ENCODE data around the gene KCTD1.

The KCTD1 gene

DNA sequence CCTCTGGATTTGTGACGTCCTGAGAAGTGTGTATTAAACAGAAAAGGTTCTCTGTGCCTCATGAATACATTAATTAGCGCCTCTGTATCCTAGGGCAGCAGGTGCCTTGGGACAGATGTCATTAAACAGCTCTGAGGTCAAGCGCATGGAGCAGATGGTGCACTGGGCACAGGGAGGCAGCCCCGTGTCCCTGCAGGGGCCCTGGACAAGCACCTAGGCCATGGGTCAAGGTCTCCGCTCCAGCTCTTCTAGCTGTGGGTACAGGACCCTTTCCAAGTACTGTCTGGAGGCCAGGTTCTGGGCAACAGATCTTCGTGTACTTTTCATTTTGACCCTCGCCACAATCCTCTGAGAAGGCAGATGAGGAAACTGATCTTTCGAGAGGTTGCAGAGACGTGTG is 126.4 kb downstream of the KCTD1 start:
- TF ChIP-seq, protein P1, sequence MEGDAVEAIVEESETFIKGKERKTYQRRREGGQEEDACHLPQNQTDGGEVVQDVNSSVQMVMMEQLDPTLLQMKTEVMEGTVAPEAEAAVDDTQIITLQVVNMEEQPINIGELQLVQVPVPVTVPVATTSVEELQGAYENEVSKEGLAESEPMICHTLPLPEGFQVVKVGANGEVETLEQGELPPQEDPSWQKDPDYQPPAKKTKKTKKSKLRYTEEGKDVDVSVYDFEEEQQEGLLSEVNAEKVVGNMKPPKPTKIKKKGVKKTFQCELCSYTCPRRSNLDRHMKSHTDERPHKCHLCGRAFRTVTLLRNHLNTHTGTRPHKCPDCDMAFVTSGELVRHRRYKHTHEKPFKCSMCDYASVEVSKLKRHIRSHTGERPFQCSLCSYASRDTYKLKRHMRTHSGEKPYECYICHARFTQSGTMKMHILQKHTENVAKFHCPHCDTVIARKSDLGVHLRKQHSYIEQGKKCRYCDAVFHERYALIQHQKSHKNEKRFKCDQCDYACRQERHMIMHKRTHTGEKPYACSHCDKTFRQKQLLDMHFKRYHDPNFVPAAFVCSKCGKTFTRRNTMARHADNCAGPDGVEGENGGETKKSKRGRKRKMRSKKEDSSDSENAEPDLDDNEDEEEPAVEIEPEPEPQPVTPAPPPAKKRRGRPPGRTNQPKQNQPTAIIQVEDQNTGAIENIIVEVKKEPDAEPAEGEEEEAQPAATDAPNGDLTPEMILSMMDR (IDR thresholded peaks at IDR 0.05; ENCODE audit: low read depth, low read length, missing control alignments), result no peak
- no peak for DNase-seq (ENCODE audit: low read depth)
- no peak overlapping the region for H3K4me3 ChIP-seq (ENCODE audit: low read depth, low read length)

DNA sequence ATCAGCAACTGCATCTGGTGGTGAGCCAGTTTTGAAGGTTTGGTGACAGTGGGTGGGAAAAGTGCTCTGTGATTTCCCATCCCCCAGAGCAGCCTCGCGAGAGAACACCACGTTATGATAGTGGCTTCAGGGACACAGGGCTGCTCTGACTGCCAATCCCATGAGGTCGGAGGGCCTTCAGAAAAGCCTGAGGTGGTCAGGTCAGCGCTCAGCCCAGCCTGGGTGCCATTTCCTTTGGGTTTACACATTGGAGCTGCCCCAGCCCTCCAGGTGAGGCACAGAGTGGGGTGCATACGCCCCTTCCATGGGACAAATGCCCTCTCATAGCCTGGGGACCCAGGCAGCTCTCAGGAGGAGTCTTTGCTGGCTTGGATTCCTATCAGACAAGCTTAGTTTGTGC is 126.8 kb downstream of the KCTD1 start:
- no peak for DNase-seq (ENCODE audit: low read depth)
- H3K4me3 ChIP-seq (ENCODE audit: low read depth, low read length), result no peak overlapping the region
- TF ChIP-seq, protein P1 (IDR thresholded peaks at IDR 0.05; ENCODE audit: low read depth, low read length, missing control alignments), result no peak

DNA sequence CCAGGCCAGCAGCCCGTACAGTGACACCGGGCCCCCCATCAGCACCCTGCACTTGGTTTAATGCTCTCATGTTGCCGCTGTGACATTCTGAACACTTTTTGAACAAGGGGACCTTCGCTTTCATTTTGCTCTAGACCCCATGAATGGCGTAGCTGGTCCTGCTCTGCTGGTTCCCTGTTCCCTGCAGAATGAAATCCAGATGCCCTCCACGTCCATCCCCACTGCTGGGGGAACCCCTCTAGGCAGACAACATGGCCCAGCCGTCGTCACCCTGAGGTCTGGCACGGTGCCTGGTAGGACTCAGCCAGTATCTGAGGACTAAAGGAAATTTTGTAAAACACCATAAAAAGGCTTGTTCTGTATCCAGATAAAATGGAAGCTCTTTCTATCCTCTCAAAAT is 128.6 kb downstream of the KCTD1 start:
- TF ChIP-seq, protein P1 (IDR thresholded peaks at IDR 0.05; ENCODE audit: low read depth, low read length, missing control alignments), result no peak
- H3K4me3 ChIP-seq (ENCODE audit: low read depth, low read length), result no peak overlapping the region
- DNase-seq (ENCODE audit: low read depth), result no peak

DNA sequence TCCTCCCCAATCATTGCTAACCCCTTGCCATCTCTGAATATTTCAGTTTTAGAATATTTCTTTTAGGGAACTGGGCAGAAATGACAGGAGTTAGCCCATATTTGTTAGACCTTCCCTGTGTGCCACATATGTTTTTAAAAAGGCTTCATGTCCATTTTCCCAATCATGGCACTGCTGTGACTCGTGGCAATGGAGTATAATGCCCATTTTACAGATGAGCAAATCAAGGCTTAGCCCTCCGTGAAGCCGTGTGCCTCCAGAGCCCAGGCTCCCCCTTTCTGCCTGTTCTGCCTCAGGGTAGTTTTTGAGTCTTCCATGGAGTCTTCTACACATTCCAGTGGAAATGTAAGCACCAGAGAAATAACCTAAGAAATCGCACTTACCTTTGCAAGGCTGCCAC is 130.1 kb downstream of the KCTD1 start:
- TF ChIP-seq, protein P1 (IDR thresholded peaks at IDR 0.05; ENCODE audit: low read depth, low read length, missing control alignments), result no peak
- H3K4me3 ChIP-seq (ENCODE audit: low read depth, low read length), result no peak overlapping the region
- DNase-seq (ENCODE audit: low read depth), result no peak

DNA sequence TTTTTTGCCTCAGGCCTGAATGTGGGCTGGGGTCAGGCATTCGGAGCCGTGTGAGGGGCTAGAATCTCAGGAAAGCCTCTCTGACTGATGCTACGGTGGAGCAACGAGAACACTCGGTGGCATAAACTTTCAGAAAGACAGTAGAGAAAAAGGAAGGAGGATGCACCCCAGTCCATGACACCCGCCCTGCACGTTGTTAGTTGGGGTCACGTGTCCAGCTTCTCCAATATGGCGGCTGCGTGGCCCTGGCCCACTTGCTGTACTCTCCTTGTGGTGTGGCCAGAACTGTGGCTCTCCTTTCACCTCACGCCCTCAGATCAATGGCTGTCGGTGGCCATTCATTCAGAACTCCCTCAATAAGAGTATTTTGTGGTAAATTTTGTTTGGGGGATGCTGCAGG is 131.2 kb downstream of the KCTD1 start:
- H3K4me3 ChIP-seq (ENCODE audit: low read depth, low read length), result no peak overlapping the region
- TF ChIP-seq, protein P1 (IDR thresholded peaks at IDR 0.05; ENCODE audit: low read depth, low read length, missing control alignments), result no peak
- no peak for DNase-seq (ENCODE audit: low read depth)

DNA sequence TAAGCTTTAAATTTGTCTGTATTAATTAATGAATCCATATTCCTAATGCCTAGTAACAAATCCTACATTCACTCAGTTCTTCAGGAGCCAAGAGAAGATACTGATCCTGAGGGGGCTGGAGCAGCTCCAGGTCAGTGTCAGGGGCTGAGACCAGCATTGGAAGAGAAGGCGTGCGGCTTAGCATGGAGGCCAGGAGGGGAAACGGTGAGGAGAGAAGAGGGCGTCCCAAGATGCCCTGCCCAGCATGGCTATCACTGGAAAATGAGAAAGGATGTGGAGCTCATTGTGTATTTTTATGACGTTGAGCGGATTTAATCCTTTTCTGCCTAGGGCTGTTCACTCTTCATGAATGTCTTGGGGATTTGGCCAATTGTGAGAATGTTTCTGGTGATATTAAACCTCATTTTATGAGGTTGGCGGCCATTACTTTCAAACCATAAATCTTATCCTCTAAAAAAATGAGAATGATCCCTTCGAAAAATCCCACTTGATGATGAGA is 131.7 kb downstream of the KCTD1 start:
- TF ChIP-seq, protein P1 (IDR thresholded peaks at IDR 0.05; ENCODE audit: low read depth, low read length, missing control alignments), result no peak
- DNase-seq (ENCODE audit: low read depth), result no peak
- H3K4me3 ChIP-seq (ENCODE audit: low read depth, low read length), result no peak overlapping the region

DNA sequence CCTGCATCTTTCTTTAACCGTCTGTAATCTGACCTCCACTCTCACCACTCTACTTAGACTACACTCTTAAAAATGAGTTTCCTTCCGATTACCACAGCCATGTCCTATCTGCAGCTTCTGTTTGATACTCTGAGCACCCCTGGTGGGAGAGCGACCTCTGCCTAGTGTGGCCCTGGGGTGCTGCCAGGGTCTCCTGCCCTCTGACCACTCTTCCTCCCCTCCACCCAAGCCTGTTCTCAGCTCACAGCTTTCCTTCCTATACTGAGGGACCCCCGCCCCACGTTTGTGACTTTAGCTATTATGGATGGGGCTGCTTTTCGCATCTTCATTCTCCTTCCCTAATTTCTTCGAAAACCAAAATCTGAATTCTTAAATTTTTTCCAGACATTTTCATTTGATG is 132.7 kb downstream of the KCTD1 start:
- DNase-seq (ENCODE audit: low read depth), result no peak
- TF ChIP-seq, protein P1 (IDR thresholded peaks at IDR 0.05; ENCODE audit: low read depth, low read length, missing control alignments), result no peak
- no peak overlapping the region for H3K4me3 ChIP-seq (ENCODE audit: low read depth, low read length)
